ENCODE measurements around the gene METAP1D. TPM values are rescaled to one million over a fixed set of nuclear protein-coding genes. Genes with fewer than 3 reads are reported as not detected.

The METAP1D gene
- total RNA-seq, 1 experiment from 2014 or later, result 11.3 TPM

DNA sequence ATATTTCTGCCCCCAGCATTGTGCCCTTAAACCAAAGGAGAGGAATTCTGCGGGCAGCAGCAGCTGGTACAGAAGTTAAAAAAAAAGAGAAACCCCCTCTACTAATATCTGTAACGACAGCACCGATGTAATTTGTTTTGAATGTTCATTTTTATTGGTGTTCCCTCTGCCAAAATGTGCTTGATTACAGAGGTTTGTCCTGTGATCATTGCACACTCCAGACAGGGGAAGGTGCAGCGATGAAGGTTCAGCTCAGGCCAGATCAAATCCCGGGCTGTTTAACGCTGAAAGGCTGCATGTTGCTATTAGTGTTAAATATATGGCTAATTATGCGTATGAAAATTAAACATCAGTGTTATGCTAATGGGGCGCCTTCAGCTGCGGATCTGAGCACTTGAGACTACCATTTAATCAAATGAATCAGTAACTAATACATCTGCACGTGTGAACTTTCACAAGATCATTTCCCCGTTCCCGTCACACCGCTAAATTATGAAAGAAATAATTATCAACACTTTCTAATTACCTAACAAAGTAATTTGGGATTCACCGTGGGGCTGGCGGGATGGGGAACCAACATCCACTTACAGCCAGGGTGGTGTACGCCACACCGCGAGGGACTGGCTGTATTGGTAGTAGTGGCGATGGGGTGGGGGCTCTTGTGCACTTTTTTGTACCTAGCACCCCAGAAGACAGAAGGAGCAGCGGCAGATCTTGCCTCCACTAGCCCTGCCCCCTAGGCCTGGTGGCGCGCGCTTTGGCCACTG is 84.1 kb downstream of the METAP1D start:
- Histone ChIP-seq H3K27ac (peak overlapping the region; percentile 42), H3K4me1 (replicated peaks) (peaks cover 15% of the 10 kb centered on the region), H3K27me3 (replicated peaks) (no peaks in the 10 kb centered on the region), H3K36me3 (peaks cover 16% of the 10 kb centered on the region), H3K4me3 (peak overlapping the region; percentile 50), H3K9me3 (replicated peaks) (no peaks in the 10 kb centered on the region)
- DNase-seq (ENCODE audit: low read depth in 1 of 2, low spot score in 2 of 2), result no peak

DNA sequence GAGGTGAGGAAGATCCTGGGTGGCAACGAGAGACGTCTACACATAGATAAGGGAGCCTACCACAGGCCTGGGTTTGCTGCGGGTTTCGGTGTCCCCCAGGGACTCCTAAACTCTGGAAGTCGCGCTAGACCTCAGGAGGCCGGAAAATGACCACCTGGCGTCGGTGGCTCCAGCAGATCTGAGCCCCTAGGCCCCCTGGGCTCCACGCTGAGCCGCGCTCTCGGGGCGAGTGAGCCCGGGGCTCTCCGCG is 84.6 kb downstream of the METAP1D start:
- Histone ChIP-seq H3K4me1 (replicated peaks) (peaks cover 15% of the 10 kb centered on the region), H3K4me3 (peak overlapping the region; percentile 50), H3K36me3 (peaks cover 16% of the 10 kb centered on the region), H3K27ac (peak overlapping the region; percentile 42), H3K9me3 (replicated peaks) (no peaks in the 10 kb centered on the region), H3K27me3 (replicated peaks) (no peaks in the 10 kb centered on the region)
- DNase-seq (ENCODE audit: low read depth in 1 of 2, low spot score in 2 of 2), result peak in 1 of 2 experiments; percentile 72

DNA sequence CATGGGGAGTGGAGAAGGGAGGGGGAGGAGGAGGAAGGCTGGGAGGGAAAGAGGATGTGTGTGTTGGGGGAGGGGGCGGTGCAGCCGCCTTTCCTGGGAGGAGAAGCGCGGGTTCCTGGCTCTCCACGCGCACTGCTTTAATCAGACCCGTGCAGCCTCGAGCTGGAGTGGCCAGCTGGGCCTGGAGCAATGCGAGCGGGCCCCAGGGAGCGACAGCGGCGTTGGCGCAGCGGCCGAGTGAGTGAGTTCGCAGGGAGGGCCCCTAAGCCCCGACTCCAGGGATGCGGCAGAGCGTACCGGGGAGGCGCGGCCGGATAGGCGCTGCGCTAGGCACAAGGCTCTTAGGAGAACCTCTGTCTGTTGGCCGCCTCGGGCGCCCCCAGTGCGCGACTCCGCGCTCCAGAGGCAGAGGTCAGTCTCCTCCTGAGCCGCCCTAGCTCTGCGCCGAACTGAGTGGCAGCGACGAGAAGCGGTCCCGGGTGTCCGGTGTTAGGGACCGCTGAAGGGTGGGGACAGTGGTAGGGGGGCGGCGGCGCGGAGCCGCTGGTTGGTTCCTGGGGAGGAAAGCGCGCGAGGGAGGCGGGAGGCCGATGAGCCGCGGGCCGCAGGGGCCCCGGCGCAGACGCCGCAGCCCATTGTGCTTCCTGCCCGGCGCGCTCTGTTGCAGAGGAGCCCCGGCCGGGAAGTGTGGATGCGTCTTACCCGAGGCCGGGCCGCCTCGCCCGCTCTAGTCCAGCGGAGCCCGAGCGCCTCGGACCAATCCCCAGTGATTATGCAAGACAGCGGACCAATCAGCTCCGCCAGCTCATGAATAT is 85.1 kb downstream of the METAP1D start:
- Histone ChIP-seq H3K27me3 (replicated peaks) (no peaks in the 10 kb centered on the region), H3K9me3 (replicated peaks) (no peaks in the 10 kb centered on the region), H3K4me1 (replicated peaks) (peaks cover 15% of the 10 kb centered on the region), H3K4me3 (peak overlapping the region; percentile 50), H3K27ac (peak overlapping the region; percentile 42), H3K36me3 (peaks cover 16% of the 10 kb centered on the region)
- DNase-seq (ENCODE audit: low read depth in 1 of 2, low spot score in 2 of 2), result peak; percentile 94 to 96

DNA sequence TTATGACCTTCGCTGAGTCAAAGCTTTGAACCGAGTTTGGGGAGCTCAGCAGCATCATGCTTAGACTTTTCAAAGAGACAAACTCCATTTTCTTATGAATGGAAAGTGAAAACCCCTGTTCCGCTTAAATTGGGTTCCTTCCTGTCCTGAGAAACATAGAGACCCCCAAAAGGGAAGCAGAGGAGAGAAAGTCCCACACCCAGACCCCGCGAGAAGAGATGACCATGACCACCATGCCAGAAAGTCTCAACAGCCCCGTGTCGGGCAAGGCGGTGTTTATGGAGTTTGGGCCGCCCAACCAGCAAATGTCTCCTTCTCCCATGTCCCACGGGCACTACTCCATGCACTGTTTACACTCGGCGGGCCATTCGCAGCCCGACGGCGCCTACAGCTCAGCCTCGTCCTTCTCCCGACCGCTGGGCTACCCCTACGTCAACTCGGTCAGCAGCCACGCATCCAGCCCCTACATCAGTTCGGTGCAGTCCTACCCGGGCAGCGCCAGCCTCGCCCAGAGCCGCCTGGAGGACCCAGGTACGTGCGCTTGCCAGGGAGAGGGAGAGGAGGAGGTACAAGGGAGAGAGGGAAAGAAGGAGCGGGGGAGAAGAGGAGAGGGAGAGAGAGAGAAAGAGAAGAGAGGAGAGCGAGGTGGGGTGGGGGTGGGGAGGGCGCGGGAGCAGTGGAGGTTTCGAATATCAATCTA is 85.9 kb downstream of the METAP1D start, which contains the start of gene DLX1:
TSS of gene DLX1 (plus strand) at position 48 of the 700 bp plus-strand sequence. CDS start at position 219, 171 bp downstream.
- H3K36me3 ChIP-seq, result peaks cover 16% of the 10 kb centered on the region
- no peaks in the 10 kb centered on the region for H3K27me3 ChIP-seq (replicated peaks)
- peaks cover 15% of the 10 kb centered on the region for H3K4me1 ChIP-seq (replicated peaks)
- DNase-seq (ENCODE audit: low read depth in 1 of 2, low spot score in 2 of 2), result peak in 1 of 2 experiments; percentile 94
- peak within 1 kb of the TSS; percentile 42 for H3K27ac ChIP-seq
- no peaks in the 10 kb centered on the region for H3K9me3 ChIP-seq (replicated peaks)
- H3K4me3 ChIP-seq, result peak within 1 kb of the TSS; percentile 50

DNA sequence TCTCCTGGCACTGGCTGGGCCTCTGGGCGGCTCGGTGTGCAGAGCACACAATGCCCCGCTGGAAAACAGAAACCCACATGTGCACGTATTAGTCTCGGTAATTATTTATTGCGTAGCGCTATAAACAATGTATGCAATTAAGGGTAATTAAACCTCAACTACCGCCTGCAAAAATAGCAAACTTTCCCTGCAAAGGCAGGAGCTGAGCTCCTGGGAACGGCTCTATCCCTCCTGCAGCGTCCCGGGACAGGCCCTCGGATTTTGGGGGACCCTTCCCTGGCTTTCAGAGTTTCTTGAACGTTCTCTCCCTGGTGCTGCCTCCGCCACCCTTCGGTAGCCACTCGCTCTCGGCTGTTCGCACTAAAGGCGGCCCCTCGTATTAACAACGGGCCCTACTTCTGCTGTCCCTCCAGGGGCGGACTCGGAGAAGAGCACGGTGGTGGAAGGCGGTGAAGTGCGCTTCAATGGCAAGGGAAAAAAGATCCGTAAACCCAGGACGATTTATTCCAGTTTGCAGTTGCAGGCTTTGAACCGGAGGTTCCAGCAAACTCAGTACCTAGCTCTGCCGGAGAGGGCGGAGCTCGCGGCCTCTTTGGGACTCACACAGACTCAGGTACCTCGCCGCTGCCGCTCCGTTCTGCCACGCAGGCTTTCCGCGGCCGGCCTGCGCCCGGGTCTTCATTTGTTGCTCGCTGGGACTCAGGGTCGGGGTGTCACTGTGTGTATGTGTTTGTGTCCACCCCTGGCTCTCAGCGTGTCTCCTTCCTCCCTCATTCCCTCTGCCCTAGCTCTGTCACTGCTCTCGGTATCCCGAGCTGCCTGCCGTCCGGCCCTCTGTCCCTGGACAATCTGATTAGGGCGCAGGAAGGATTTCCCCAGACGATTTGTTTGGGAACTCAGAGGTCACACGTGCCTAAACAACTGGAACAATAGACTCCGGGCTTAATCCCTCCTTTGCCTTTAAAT is 86.8 kb downstream of the METAP1D start:
- H3K36me3 ChIP-seq, result peaks cover 16% of the 10 kb centered on the region
- H3K4me3 ChIP-seq, result peak overlapping the region; percentile 50
- H3K4me1 ChIP-seq (replicated peaks), result peaks cover 15% of the 10 kb centered on the region
- DNase-seq (ENCODE audit: low read depth in 1 of 2, low spot score in 2 of 2), result peak in 1 of 2 experiments; percentile 32
- no peak overlapping the region for H3K27ac ChIP-seq
- no peaks in the 10 kb centered on the region for H3K9me3 ChIP-seq (replicated peaks)
- no peaks in the 10 kb centered on the region for H3K27me3 ChIP-seq (replicated peaks)

DNA sequence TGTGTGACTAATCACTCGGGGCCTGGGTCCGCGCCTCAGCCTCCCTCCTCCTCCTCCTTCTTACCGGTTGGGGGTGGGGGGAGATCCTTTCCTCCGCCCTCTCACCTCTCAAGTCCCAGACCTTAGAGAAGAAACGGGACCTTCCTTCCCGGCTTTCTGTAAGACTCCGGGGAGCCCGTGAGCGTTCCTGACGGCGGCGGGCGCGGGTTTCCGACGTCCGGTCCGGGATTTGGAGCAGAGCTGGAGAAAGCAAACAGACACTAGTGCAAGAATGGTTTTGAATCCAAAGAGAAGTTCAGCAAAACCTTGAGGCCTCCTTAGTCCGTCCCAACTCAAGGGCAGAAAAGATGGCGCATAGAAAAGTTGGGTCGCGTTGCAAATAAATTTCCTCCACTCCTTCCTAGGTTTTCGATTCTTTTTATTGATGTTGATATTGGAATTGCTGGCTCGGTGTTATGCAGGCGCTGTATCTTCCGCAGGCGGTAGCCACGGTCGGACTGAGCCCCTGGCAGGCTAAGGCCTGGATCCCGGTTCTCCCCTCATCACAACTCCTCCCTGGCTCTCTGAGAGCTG is 87.5 kb downstream of the METAP1D start:
- H3K4me3 ChIP-seq, result no peak overlapping the region
- H3K36me3 ChIP-seq, result peaks cover 16% of the 10 kb centered on the region
- H3K4me1 ChIP-seq (replicated peaks), result peaks cover 15% of the 10 kb centered on the region
- H3K27me3 ChIP-seq (replicated peaks), result no peaks in the 10 kb centered on the region
- DNase-seq (ENCODE audit: low read depth in 1 of 2, low spot score in 2 of 2), result no peak
- no peaks in the 10 kb centered on the region for H3K9me3 ChIP-seq (replicated peaks)
- no peak overlapping the region for H3K27ac ChIP-seq

DNA sequence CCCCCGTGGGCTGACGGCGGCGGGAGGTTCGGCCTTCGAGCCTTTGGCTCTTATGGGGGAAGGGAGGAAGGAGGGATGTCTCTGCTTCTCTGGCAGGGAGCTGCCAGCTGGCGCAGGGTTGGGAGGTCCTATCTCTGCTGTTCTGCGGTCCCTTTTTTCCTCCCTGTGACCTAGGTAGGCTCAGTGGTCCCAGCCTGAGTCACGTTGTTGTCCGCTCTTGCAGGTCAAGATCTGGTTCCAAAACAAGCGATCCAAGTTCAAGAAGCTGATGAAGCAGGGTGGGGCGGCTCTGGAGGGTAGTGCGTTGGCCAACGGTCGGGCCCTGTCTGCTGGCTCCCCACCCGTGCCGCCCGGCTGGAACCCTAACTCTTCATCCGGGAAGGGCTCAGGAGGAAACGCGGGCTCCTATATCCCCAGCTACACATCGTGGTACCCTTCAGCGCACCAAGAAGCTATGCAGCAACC is 88.1 kb downstream of the METAP1D start:
- H3K9me3 ChIP-seq (replicated peaks), result no peaks in the 10 kb centered on the region
- H3K36me3 ChIP-seq, result peaks cover 16% of the 10 kb centered on the region
- H3K4me1 ChIP-seq (replicated peaks), result peaks cover 15% of the 10 kb centered on the region
- DNase-seq (ENCODE audit: low read depth in 1 of 2, low spot score in 2 of 2), result no peak
- no peak overlapping the region for H3K27ac ChIP-seq
- H3K27me3 ChIP-seq (replicated peaks), result no peaks in the 10 kb centered on the region
- no peak overlapping the region for H3K4me3 ChIP-seq

DNA sequence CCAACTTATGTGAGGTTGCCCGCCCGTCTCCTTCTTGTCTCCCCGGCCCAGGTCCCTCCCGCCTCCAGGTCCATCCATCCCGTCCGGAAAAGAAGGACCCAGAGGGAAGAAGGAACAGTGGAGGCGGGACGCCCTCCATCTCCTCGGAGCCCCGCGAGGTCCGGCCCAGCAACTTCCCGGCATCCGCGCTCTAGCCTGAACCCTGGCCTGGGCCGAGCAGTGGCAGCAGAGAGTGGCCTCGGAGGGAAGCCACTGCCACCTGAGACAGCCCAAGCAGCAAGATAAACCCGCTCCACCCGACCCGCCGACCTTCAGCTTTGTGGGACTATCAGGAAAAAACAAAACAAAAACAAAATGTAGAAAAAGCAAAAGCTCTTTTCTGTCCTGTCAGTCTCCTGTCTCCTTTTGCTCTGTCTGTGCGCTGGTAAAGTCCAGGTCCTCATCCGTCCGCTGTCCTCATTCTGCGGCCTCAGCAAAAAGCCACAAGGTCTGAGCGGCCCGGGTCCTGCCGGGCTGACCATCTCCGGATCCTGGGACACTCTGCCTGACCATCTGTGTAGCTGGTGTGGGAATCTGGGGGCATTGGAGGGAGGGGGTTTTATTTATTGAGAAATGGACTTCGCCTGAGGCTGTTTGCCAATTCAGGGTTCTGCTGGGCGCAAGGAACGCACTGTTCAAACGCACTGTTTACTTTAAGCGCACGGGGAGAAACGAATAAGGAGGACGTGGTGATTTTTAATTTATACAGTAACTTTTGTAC is 88.7 kb downstream of the METAP1D start:
- Histone ChIP-seq H3K27ac (no peak overlapping the region), H3K36me3 (peaks cover 16% of the 10 kb centered on the region), H3K27me3 (replicated peaks) (no peaks in the 10 kb centered on the region), H3K9me3 (replicated peaks) (no peaks in the 10 kb centered on the region), H3K4me3 (no peak overlapping the region), H3K4me1 (replicated peaks) (peaks cover 15% of the 10 kb centered on the region)
- DNase-seq (ENCODE audit: low read depth in 1 of 2, low spot score in 2 of 2), result no peak

DNA sequence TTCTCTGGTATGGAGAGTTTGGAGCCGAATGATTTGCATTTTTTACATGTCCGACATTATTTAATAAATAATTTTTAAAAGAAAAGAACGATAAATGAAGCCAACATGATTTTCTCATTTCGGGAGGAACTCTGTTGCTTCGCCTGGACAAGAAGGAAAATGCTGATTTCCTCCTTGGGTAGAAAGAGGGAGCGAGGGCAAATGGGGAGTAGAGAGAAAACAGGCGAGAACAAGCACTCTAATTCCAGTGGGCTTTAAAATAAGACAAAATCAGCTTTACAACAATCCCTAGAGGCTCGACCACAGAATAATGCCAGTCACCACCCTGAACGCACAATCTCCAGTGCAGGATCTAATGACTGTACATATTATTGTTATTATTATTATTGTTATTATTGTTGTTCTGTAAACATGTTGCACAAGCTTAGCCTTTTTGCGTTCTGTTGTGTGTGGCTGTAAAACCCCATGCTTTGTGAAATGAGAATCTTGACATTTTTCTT is 89.3 kb downstream of the METAP1D start:
- no peak for DNase-seq (ENCODE audit: low read depth in 1 of 2, low spot score in 2 of 2)
- peaks cover 16% of the 10 kb centered on the region for H3K36me3 ChIP-seq
- H3K4me1 ChIP-seq (replicated peaks), result peaks cover 14% of the 10 kb centered on the region
- no peaks in the 10 kb centered on the region for H3K27me3 ChIP-seq (replicated peaks)
- H3K27ac ChIP-seq, result no peak overlapping the region
- no peaks in the 10 kb centered on the region for H3K9me3 ChIP-seq (replicated peaks)
- no peak overlapping the region for H3K4me3 ChIP-seq

DNA sequence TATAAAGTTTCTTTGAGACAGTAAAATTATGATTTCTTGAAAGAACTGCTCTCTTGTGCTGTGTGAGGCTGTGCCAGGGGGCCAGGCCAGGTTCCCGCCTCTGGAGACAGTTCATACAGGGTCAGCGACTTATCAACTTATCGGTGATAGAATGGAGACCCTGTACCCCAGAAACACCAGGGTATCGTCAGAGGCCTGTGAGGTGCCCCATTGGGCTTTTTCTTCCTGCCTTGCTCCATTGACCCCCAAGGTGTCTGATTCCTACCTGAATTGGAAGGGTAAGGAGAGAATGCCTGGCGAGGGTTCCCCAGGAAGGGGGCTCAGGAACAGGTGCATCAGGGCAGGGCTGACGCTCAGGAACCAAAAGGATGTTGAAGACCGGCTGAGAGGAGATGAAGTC is 89.9 kb downstream of the METAP1D start:
- Histone ChIP-seq H3K36me3 (peaks cover 16% of the 10 kb centered on the region), H3K4me1 (replicated peaks) (peaks cover 13% of the 10 kb centered on the region), H3K27ac (no peak overlapping the region), H3K27me3 (replicated peaks) (no peaks in the 10 kb centered on the region), H3K4me3 (no peak overlapping the region), H3K9me3 (replicated peaks) (no peaks in the 10 kb centered on the region)
- DNase-seq (ENCODE audit: low read depth in 1 of 2, low spot score in 2 of 2), result no peak

DNA sequence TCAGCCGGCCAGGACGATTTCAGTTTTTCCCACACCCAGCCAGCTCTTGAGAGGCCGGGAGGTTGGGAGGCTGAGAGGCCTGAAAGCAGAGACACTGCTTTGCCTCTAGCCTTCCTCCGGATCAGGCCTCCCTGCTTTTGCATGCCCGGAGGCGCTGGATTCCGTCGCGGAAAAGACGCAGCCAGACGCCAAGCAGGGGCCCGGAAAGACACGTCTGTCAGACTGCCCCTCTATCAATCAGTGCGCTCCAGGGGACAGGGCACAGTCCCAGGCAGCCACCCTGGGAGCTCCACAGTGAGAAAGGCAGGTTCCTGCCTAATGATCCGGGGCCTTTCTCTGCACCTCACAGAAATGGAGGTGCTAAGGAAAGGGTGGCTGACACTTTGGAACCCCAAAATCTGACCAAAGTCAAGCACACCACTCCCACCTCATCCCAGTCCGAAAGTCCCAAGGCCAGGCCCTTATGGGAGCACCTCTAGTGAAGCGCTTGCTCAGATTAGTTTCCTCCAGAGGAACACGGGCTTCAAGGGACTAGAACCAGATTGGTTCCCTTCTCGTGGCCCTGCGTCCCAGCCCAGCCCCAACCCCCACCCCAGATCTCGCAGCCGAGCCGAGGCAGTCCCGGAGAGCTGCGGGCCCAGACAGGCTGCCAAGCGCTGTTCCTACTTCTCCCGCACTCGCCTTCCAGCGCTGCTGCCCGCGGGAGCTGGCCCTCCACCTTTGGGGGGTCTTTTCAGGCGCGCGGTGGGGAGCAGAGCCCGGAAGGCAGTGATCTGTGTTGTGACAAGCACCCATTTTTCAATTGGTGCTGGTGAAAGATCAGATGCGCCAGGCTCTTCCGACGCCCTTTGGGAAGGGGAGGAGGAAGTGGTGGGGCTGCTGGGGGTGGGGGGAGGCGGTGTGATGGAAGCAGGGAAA is 90.5 kb downstream of the METAP1D start:
- Histone ChIP-seq H3K9me3 (replicated peaks) (no peaks in the 10 kb centered on the region), H3K36me3 (peaks cover 16% of the 10 kb centered on the region), H3K4me3 (no peak overlapping the region), H3K4me1 (replicated peaks) (peaks cover 17% of the 10 kb centered on the region), H3K27ac (no peak overlapping the region), H3K27me3 (replicated peaks) (no peaks in the 10 kb centered on the region)
- DNase-seq (ENCODE audit: low read depth in 1 of 2, low spot score in 2 of 2), result no peak
